DMS79 (cell line): ENCODE results near the gene WASF2.
"Not testable (repeated sequence)": the region's sequence is repeated elsewhere in the genome, so short reads cannot be mapped to it uniquely, and the experiment has no call there.

Experiments
- DNase-seq: peaks from one replicate; lab custom pipeline; 2025; lab: John Stamatoyannopoulos, UW

The WASF2 gene, protein sequence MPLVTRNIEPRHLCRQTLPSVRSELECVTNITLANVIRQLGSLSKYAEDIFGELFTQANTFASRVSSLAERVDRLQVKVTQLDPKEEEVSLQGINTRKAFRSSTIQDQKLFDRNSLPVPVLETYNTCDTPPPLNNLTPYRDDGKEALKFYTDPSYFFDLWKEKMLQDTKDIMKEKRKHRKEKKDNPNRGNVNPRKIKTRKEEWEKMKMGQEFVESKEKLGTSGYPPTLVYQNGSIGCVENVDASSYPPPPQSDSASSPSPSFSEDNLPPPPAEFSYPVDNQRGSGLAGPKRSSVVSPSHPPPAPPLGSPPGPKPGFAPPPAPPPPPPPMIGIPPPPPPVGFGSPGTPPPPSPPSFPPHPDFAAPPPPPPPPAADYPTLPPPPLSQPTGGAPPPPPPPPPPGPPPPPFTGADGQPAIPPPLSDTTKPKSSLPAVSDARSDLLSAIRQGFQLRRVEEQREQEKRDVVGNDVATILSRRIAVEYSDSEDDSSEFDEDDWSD

DNA sequence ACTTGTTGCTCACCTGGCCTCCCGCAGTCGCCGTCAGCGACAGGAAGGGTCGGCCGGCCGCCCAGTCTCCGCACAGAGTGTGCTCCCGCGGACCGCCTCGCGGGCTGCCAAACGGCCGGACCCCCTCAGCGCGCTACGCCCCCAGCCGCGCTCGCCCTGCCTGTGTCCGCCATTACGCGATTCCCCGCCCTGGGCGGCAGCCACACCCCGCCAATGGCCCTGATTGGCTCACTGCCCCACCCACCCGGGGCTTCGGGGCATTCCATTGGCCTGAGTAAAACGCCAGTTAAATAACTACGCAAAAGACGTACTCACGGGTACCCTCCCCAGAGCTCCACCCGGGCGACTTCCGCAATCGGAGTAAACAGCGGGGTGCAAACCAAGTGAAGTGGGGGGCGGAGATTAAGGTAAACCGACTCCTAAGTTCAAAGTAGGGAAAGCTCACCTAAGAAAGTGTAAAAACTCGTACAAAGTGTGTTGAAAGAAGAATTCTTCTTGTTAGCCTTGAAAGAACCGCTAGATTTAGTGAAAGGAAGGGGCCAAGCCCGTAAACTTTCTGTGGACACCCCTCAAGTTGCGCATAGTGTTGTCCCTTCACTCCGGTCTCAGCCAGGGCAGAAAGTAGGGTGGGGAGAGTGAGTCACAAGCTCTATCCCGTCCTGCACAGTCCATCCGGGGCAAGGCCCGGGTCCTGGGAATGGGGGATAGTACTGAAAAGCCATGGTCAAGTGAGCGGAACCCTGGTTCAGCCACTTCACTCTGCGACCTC lies at the start of gene WASF2:
TSS of gene WASF2 (minus strand) at position 195 of the 769 bp plus-strand sequence. CDS start 61,277 bp downstream, outside the sequence.
- peak; percentile 94 for DNase-seq

DNA sequence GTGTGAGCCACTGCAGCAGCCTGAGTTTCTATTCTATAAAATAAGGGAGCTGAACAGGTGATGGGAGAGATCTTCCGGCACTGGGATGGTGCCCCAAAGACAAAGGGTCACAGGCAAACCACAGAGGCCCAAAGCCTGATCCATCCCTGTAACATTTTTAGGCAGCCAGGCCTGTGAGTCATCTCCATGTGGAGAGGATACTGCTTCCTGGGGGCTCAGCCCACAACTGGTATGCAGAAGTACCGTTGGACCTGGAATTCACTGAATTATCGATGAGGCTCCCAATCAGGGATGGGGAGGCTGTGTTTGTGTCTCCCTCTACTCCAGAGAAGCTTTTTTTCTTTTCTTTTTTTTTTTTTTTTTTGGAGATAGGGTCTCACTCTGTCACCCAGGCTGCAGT lies 48.8 kb upstream of the WASF2 start:
- no peak for DNase-seq

DNA sequence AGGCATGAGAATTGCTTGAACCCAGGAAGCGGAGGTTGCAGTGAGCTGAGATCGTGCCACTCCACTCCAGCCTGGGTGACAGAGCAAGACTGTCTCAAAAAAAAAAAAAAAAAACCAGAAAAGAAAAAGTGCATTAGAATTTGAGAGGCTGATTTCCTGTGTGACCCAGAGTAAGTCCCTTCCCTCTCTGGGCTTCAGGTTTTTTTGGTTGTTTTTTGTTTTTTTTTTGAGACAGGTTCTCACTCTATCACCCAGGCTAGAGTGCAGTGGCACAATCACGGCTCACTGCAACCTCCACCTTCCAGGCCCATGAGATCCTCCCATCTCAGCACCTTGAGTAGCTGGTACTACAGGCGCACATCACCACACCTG lies 48.3 kb upstream of the WASF2 start:
- not testable (repeated sequence) for DNase-seq

DNA sequence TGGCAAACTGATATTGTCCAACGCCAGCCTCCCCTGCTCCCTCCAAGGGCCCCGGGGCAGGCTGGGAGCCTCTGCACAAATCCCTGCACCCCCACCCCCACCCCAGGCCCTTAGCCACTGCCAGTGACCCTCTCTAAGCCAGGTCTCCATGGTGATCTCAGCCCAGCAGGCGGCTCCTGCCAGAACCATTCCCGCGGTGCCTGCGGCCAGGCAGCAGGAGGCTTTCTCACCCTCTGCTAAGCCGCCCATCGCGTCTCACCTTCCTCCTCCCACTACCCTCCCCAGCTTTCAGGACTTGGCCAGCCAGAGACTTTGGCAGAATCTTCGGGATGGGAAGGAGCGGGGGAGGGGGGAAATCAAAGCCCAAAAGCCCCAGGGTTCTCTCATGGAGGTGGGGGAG lies 46.8 kb upstream of the WASF2 start:
- DNase-seq: peak; percentile 93

DNA sequence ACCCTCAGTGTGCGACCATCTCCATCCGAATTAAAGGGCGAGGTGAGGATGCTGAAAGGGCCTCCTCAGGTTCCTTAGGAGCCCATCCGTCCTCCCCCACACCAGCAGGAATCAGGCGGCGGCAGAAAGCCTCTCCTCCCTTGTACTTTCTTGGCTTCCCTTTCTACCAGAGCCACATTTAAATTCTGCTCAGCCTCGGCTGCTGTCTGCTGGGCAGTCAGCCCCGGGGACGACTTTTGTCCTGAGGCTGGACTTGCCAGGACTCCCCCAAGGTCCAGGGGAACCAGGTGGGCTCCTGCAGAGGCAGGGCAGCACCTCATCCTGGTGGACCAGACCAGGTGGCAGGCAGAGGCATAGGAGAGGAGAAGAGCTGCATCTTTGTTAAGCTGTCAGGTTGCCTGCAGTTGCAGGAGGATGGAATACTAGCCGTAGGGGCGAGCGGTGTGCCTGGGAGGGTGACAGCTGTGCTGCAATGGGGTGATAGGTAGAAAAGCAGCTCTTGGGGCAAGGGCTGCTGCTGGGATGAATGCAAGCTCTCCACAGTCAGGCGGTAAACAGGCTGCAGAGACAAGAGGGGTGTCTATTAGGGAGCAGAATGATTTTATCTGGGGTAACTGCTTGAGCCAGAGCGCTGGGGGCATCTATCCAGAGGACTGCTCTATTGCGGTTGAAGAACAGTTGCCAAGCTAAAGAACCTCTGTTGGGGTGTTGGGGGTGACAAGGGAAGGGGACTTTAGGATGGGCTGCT lies 46.2 kb upstream of the WASF2 start:
- no peak for DNase-seq

DNA sequence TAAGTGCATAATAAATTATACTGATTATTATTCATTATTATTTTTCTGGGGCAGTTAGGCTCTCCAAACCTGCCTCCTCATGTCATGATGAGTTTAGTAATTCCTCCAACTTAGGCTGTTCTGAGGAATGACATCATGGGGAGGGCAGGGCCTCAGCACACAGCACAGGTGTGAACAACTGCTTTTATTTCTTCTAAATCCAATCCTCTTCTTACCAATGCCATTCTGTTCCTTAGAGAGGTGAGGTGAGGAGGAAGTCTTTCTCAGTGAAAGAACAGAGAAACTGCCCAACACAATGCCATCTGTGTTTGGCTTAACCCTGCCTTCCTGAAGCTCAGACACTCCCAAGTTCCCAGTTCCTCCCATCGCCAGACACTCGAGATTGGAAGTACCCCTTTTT lies 45.4 kb upstream of the WASF2 start:
- DNase-seq: no peak

DNA sequence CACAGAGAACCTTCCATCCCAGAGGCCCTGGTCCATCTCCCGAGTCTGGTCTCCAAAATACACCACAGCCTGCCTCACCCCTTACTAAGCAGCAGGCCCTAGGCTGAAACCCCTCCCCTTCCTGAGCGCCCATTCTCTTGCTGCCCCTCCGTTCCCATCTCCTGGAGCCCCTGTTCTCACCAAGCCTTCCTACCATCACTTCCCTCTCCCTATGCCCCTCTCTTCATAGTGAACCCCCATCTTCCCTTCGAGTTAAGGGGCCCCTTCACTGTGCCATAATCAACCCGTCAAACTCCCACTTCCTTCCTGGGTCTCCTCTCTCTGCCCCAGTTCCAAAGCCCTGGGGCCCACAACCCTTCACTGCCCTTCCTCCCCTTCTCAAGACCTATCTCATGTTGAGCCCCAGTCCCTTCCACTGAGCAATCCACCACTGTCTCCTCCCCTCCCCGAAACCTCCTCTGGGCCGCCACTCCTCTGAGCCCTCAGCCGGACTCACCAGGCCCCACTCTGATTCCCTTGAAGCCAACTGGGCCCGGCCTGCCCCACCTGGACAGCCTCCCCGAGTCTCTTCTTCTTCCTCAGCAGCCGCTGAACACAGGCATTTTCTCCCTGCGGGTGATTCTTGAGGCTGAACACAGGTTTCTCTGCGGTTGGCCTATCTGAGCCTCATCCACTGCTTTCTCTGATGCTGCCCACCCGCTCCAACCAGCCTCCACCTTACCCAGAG lies 42.2 kb upstream of the WASF2 start:
- no peak for DNase-seq

DNA sequence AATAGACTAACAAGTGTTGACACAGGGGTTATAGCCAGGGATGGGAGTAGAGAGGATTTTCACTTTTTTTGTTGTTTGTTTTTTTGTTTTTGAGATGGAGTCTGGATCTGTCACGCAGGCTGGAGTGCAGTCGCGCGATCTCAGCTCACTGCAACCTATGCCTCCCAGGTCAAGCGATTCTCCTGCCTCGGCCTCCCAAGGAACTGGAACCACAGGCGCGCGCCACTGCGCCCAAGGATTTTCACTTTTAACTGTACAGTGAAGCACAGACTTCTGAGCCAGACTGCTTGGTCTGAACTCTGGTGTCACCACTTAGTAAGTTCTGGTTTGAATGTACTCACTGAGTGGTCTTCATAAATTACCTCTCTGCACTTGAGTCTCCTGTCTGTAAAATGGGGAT lies 40.2 kb upstream of the WASF2 start:
- no peak for DNase-seq

DNA sequence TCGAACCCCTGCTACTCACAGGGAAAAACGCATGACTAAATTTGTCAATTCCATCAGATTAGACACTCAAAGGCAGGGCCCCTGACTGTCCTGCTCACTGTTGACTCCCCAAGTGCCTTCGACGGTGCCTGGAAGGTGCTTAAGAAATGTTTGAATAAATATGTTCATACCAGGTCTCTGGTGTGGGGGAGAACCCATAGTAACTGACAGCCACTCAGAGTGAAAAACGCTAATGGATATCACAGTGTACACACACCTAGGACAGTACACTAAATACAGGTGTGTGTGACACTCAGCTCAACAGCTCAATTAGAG lies 39.7 kb upstream of the WASF2 start:
- DNase-seq: no peak

DNA sequence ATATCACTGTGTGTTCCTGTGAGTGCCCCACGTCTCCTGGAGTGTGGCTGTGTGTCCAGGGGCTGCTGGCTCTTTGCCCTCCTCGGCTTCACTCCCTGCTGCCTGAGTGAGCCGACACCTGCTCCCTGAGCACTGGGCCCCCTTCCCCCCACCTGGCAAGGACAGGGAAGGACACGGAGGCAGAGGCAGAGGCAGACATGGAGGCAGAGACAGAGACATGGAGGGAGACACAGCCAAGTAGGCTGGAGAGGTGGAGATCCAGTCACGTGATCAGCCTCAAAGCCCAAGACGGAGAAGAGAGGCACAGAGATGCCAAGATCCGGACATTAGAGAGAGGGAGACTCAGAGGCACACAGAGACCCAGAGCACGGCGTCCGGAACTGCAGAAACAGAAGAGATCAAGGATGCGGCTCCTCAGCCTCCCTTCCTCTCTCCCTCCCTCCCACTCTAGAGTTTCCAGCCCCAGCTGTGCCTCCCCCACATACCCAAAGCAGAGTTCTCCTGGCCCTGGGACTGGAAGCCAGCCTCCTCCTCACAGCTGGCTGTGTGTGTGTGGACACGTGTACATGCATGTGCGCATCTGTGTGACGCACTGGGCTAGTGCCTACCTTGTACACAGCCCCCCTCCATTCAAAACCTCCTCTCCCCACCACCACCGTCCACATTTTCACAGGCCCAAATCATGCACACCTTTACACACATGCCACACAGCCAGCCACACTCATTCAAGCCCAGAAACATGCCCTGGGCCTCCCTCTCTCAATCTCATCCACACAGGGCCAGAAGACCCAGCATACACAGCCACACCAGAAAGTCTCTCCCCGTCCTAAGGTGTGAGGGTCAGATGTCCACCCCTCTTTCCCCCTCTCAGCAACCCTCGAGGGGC lies 39.1 kb upstream of the WASF2 start:
- peak; percentile 96 for DNase-seq

DNA sequence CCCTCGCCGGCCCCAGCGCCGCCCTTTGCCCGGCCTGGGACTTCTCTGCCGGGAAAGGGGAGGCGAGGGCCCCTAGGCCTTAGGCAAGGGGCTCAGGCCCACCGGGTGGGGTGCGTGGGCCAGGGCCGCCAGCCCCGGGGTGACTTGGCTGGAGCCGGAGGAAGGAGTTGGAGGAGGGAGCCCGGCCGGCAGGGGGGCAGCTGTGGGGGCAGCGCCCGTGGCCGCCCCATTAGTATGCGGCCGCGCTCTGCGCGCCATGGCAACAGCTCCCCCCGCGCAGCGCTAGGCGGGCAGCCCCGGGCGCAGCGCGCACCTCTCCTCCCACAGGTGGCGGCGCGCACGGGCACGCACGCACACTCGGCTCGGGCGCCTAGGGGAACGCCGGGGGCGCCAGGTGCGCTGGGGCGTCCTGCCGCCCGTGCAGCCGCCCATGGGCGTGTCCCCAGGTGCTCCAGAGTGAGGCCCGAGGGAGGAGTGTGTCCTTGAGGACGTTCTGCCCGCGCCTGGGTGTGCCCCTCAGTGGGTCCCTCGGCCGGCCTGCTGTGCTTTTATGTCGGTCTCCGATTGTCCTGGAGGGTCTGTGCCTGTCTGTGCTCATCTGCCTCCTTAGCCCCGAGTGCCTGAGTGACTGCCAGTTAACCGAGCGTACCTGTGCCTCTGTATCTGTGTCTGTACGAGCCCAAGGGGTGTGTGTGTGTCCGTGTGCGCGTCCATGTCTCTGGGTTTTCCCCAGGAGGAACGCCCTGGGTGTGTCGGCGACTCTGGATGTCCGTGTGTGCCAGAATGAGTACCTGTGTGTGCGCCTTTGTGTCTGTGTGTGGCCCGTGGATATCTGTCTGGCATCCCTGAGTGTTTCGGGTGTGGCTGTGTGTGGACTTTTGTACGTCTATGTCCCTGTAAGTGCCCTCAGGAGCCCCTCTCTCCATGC lies 38.2 kb upstream of the WASF2 start:
- DNase-seq: peak; percentile 89

DNA sequence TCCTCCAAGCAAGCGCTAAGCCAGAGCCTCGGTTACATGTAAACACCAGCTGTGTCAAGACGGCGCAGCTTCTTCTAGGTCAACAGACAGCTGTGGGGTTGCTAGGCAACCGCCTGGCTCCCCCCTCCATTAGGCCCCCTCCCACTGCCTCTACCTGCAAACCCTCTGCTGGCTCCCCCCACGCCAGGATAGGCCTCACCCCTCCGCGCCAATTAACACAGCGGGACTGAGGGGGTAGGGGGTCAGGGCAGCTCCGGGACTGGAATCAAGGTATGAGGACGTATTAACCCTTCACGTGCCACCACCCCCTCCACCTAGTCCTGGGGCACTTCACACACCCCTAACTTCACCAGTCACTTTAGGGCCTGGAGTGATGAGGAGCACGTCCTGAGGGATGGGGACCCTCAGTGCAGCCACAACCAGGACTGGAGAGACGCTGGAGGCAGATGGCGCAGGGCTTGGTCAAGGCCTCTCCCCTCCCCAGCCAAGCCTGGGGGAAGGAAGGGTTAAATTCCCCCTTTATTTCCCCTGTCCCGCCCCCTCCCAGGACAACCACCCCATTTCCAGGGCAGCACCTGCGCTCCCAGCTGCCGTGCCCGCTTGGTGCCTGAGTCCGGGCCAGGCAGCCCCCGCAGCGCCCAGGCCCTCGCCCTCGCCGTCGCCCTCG lies 37.4 kb upstream of the WASF2 start:
- peak; percentile 93 for DNase-seq

DNA sequence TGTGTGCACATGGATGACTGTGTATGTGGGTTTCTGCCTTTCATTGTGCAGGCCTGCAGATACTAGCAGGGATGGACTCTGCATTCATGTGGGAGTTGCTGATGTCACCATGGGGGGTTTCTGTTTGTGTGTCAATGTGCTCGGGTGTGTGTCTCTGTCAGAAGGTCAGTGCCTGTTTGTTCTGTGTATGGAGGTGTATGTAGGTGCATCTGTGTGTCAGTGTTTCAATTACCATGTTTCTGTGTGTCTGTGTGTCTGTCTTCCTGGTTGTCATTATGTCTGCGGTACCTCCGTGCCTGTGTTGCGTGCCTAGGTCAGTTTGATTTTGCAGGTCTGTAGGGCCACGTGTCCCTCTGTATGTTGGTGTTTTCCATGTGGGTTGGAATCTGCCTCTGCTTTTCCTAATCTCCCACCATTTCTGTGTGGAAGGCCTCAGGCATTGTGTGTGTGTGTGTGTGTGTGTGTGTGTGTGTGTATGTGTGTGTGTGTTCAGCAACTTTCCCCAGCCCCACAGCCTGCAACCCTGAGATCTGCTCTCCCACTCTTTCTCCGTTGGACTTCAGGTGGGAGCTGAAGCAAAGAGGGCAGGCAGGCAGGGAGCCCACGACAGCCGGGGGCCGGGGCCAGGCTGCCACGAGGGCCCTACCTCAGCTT lies 36.7 kb upstream of the WASF2 start:
- DNase-seq: no peak

DNA sequence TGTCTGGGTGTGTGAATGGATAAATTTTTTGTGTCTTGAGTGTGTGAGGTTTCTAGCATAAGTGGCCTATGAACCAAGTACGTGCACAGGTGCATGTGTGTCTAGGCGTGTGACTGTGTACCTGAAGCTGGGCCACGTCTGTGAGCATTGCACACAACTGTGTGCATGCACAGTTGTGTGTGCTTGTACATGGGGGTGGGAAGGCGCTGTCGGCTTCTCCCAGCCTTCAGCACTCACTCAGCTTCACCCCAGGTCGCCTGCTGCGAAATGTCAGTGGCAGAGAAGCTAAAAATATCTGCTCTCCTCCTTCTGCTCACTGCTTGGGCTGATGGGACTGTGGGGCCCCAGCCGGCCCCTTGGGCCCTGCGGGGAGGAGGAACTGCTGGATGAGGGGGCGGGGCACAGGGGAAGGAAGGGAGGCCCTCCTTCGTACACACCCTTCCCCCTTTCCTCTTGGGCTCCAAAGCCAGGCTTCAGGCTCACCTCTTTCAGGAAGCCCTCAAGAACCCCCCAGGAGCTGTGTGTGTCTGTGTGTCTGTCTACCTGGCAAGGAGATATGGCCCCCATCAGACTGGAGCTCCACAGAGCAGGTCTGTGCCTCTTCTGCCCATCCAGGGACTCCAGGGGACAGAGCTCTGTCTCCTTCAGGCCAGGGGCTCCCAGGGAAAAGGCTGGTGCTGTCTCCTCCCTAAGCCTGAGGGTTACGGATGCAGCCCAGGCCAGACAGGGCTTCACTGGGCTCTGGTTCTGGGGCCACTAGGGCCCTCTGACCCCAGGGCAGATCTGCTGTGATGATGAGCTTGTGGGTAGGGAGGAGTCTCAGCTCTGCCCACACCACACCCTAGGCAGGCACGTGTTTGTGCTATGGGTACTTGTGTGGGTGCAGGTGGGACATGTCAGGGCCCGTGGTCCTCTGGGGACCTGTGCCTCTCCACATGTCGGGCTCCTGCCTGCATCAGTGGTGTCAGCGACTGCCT lies 35.6 kb upstream of the WASF2 start:
- DNase-seq: no peak

DNA sequence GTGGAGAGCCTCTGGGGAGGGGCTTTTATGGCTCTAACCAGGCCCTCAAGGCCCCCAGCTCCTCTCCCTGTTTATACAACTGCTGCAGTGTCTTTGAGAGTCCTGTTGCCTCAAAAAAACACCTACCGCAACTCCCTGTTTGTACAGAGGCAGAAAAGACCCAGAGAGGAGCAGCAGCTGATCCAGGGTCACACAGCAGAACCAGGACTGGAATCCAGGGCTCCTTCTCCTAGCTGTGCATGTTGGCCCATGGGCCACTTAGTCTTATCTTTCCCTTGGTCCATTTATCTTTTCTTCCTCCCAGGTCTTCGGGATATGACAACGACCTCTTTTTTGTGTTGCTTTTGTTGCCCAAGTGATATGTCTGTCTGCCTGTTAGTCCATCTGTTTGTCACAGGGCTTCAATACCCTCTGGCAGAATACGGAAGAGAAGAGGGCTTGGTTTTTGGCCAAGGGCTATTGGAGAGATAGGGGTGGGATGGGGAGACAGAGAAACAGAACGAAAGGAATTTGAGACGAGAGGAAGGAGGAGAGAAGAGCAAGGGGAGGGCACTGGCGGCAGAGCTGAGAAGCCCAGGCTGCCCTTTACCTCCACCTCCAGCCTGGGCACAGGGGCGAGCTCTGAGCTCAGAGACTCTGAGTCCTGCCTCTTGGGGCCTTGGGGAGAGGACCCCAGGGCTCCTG lies 33.5 kb upstream of the WASF2 start:
- no peak for DNase-seq

DNA sequence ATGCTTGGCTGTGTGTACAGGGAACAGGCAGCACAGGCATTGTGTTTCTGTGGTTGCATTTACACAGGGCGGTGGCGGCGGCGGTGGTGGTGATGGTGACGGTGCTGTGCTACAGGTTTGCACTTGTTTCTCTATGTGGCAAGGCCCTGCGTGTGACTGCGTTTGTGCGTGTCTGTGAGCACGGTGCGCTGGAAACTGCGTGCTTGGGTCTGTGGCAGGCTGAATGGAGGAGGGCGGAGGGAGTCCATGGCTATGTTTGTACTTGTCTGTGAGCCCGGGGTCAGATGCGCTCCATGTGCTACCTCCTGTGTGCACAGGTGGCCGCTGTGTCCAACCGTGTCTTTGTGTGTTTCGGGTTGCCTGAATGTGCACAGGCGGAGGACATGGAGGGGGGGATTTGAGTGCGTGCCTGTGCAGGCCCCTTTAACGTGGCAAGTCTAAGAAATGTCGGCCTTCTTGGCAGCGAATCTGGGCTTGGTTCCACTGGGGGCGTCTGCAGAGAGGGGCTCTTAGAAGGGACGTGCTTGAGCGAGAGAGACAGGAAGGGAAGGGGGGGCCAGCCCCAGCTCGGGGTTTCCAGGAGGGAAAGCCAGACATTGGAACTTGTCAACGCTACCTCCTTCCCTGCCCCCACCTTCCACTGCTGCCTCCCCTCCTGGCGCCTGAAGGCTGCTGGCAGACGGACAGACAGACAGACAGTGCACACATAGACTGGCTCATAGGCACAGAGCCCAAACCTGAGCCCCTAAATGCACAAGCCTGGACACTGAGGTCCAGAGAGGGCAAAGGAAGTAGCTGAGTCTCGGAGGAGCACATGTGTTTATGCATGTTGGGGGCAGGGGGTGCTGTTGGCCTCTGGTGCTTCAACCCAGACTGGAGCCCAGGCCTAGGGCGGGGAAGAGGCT lies 32.7 kb upstream of the WASF2 start:
- DNase-seq: peak; percentile 74
